Measurements from ENCODE around the gene ADGRL1.

GRCh38 chr19:14119146-14119545 lies 86.8 kb downstream of the ADGRL1 start:
- TF ChIP-seq CTCF (conservative IDR thresholded peaks at IDR 0.05 in 1 of 2, IDR thresholded peaks at IDR 0.05 in 1 of 2; ENCODE audit: extremely low read depth in 1 of 2, insufficient read depth in 1 of 2, low read depth in 1 of 2, low read length in 2 of 2) (no peak), EZH2 (IDR thresholded peaks at IDR 0.05; ENCODE audit: borderline replicate concordance, low read length) (no peak)

Measured in mammary epithelial cell (primary cell).